ENCODE data around the gene RC3H1.
A peak's percentile ranks its signal among the peaks of the same experiment; 100 is the strongest.
"Not testable (repeated sequence)": the region's sequence is repeated elsewhere in the genome, so short reads cannot be mapped to it uniquely, and the experiment has no call there.

Gene RC3H1

GRCh38 chr1:174022080-174022975 lies at the start of gene RC3H1:
Gene RC3H1 (minus strand): TSS chr1:174022357. CDS start chr1:173992985, 29,372 bp downstream.
- peak; percentile 64 for DNase-seq (ENCODE audit: low spot score)

GRCh38 chr1:174070614-174071013 lies 48.5 kb upstream of the RC3H1 start:
- no peak for DNase-seq (ENCODE audit: low spot score)

GRCh38 chr1:174068000-174068399 lies 45.8 kb upstream of the RC3H1 start:
- DNase-seq (ENCODE audit: low spot score) = no peak

GRCh38 chr1:174060090-174060489 lies 37.9 kb upstream of the RC3H1 start:
- no peak for DNase-seq (ENCODE audit: low spot score)

GRCh38 chr1:174058624-174059023 lies 36.5 kb upstream of the RC3H1 start:
- no peak for DNase-seq (ENCODE audit: low spot score)

- not testable (repeated sequence) for DNase-seq (ENCODE audit: low spot score)
These were observed 34.5 kb upstream of the RC3H1 start for GRCh38 chr1:174056609-174057008.

- DNase-seq (ENCODE audit: low spot score) = not testable (repeated sequence)
These were observed 33.6 kb upstream of the RC3H1 start for GRCh38 chr1:174055797-174056196.

GRCh38 chr1:174053826-174054225 lies 31.7 kb upstream of the RC3H1 start:
- no peak for DNase-seq (ENCODE audit: low spot score)

- no peak for DNase-seq (ENCODE audit: low spot score)
These were observed 30.5 kb upstream of the RC3H1 start for GRCh38 chr1:174052621-174053020.

GRCh38 chr1:174051956-174052355 lies 29.8 kb upstream of the RC3H1 start:
- DNase-seq (ENCODE audit: low spot score) = no peak

GRCh38 chr1:174049514-174049913 lies 27.4 kb upstream of the RC3H1 start:
- no peak for DNase-seq (ENCODE audit: low spot score)

GRCh38 chr1:174044418-174045222 lies 22.5 kb upstream of the RC3H1 start:
- no peak for DNase-seq (ENCODE audit: low spot score)

- not testable (repeated sequence) for DNase-seq (ENCODE audit: low spot score)
These were observed 20.4 kb upstream of the RC3H1 start for GRCh38 chr1:174042509-174042908.

- no peak for DNase-seq (ENCODE audit: low spot score)
These were observed 19.2 kb upstream of the RC3H1 start for GRCh38 chr1:174041369-174041768.

- DNase-seq (ENCODE audit: low spot score) = no peak
These were observed 18.2 kb upstream of the RC3H1 start for GRCh38 chr1:174040387-174040786.

GRCh38 chr1:174039027-174039426 lies 16.9 kb upstream of the RC3H1 start:
- no peak for DNase-seq (ENCODE audit: low spot score)

- no peak for DNase-seq (ENCODE audit: low spot score)
These were observed 14.6 kb upstream of the RC3H1 start for GRCh38 chr1:174036798-174037197.

GRCh38 chr1:174036204-174036603 lies 14.0 kb upstream of the RC3H1 start:
- DNase-seq (ENCODE audit: low spot score) = no peak

GRCh38 chr1:174032671-174033222 lies 10.6 kb upstream of the RC3H1 start:
- no peak for DNase-seq (ENCODE audit: low spot score)

GRCh38 chr1:174031099-174031498 lies 8.9 kb upstream of the RC3H1 start:
- no peak for DNase-seq (ENCODE audit: low spot score)

- no peak for DNase-seq (ENCODE audit: low spot score)
These were observed 6.3 kb upstream of the RC3H1 start for GRCh38 chr1:174028495-174028894.

- no peak for DNase-seq (ENCODE audit: low spot score)
These were observed 1.3 kb upstream of the RC3H1 start for GRCh38 chr1:174023440-174023839.

- no peak for DNase-seq (ENCODE audit: low spot score)
These were observed 770 bp upstream of the RC3H1 start for GRCh38 chr1:174022976-174023277.

All from HuH-7.5 (cell line).